ENCODE results near the gene ADAMTS15. TPM values are rescaled to one million over a fixed set of nuclear protein-coding genes. Genes with fewer than 3 reads are reported as not detected.

Gene ADAMTS15
- total and polyA plus RNA-seq, 10 of the 15 experiments (the other 5 are each of a cell fraction or from before 2014, with no cell fraction given), result not detected

GRCh38 chr11:130478881-130479280 is 30.4 kb downstream of the ADAMTS15 start:
- CTCF ChIA-PET, result no interaction called here
- Histone ChIP-seq H3K36me3 (ENCODE audit: control insufficient read depth in 2 of 2, insufficient read depth in 2 of 2, low read length in 1 of 2) (no peaks in the 10 kb centered on the region), H3K4me2 (ENCODE audit: control insufficient read depth, insufficient read depth) (no peak overlapping the region), H3K9me3 (replicated peaks; ENCODE audit: control insufficient read depth, insufficient read depth, low read length) (no peaks in the 10 kb centered on the region), H3K27me3 (replicated peaks in 1 of 2; ENCODE audit: control insufficient read depth in 2 of 2, insufficient read depth in 2 of 2, low read length in 1 of 2) (peaks cover 0 to 5% of the 10 kb centered on the region in 2 experiments; a peak in 1 of 4 replicates), H3K4me3 (no peak overlapping the region), H3K9ac (ENCODE audit: control insufficient read depth, insufficient read depth, low read length) (no peak overlapping the region), H2AFZ (ENCODE audit: control insufficient read depth, low read depth, low read length) (no peak overlapping the region), H4K20me1 (ENCODE audit: control insufficient read depth, insufficient read depth) (no peaks in the 10 kb centered on the region), H3K79me2 (ENCODE audit: control insufficient read depth, insufficient read depth, low read length) (no peaks in the 10 kb centered on the region), H3K27ac (ENCODE audit: control insufficient read depth, insufficient read depth) (no peak overlapping the region), H3K4me1 (ENCODE audit: control insufficient read depth, insufficient read depth, low read length) (no peaks in the 10 kb centered on the region)
- in situ Hi-C loops (cut with MboI) (no loop called here), intact Hi-C loops (cut with micrococcal nuclease; ENCODE audit: unreplicated experiment) (no loop called here)
- no peak for FAIRE-seq
- RAD21 ChIA-PET (ENCODE audit: unreplicated experiment), result no interaction called here
- 8% methylated on average over 4 of the region's 4 CpGs for WGBS (ENCODE audit: insufficient coverage, insufficient replicate concordance, low lambda C conversion rate, missing lambda C conversion rate)
- no peak for DNase-seq (ENCODE audit: low read depth, low spot score)
- POLR2A ChIA-PET, result no interaction called here
- TF ChIP-seq BMI1 (IDR thresholded peaks at IDR 0.05; ENCODE audit: borderline replicate concordance) (no peak), EZH2 (IDR thresholded peaks at IDR 0.05; ENCODE audit: borderline replicate concordance, control insufficient read depth, low read depth, low read length) (no peak), CEBPZ (IDR thresholded peaks at IDR 0.05; ENCODE audit: low read depth, low read length) (no peak), BHLHE40 (IDR thresholded peaks at IDR 0.05; ENCODE audit: borderline replicate concordance in 1 of 2, low read depth in 2 of 2, low read length in 1 of 2) (no peak), ZNF592 (IDR thresholded peaks at IDR 0.05) (no peak), TAF1 (IDR thresholded peaks at IDR 0.05; ENCODE audit: borderline replicate concordance, low read depth, low read length) (no peak), SREBF1 (IDR thresholded peaks at IDR 0.05; ENCODE audit: low read length) (no peak), NKRF (conservative IDR thresholded peaks at IDR 0.05) (no peak), DPF2 (IDR thresholded peaks at IDR 0.05) (no peak), TCF12 (IDR thresholded peaks at IDR 0.05; ENCODE audit: low read depth, low read length) (no peak), RBBP5 (conservative IDR thresholded peaks at IDR 0.05) (no peak), RELB (IDR thresholded peaks at IDR 0.05; ENCODE audit: low read depth) (no peak), ZNF274 (IDR thresholded peaks at IDR 0.05; ENCODE audit: insufficient read depth, insufficient read length) (no peak), POLR2AphosphoS5 (IDR thresholded peaks at IDR 0.05; ENCODE audit: low read length) (no peak)
- ATAC-seq, result no peak
- no TSS peak for BruUV-seq (replicated peaks)
- SMC1A ChIA-PET (ENCODE audit: uncharacterized antibody, unreplicated experiment), result no interaction called here
